Tibial nerve (tissue), 3 donors: ENCODE results near the gene NRCAM.

Experiments
- POLR2A ChIP-seq, 2 donors: fragments of 450-650 bp; IDR thresholded peaks; one replicate each; pipeline ENCODE4 v1.6.1; 2017; ENCODE audit warnings: antibody characterized with exemption in 2 of 2, mild to moderate bottlenecking in 2 of 2, moderate library complexity in 2 of 2
- TF ChIP-seq, protein P1 (sequence below), 5 experiments: fragments of 200-600 bp in 3 of 5; fragments of 450-650 bp in 2 of 5; sonication (generic) in 3 of 5; IDR thresholded peaks; one replicate each; pipeline ENCODE4 v1.5.1; 2016 to 2019; ENCODE audit warnings: antibody characterized with exemption in 5 of 5, mild to moderate bottlenecking in 3 of 5, moderate library complexity in 2 of 5

- TF ChIP-seq, protein P1, sequence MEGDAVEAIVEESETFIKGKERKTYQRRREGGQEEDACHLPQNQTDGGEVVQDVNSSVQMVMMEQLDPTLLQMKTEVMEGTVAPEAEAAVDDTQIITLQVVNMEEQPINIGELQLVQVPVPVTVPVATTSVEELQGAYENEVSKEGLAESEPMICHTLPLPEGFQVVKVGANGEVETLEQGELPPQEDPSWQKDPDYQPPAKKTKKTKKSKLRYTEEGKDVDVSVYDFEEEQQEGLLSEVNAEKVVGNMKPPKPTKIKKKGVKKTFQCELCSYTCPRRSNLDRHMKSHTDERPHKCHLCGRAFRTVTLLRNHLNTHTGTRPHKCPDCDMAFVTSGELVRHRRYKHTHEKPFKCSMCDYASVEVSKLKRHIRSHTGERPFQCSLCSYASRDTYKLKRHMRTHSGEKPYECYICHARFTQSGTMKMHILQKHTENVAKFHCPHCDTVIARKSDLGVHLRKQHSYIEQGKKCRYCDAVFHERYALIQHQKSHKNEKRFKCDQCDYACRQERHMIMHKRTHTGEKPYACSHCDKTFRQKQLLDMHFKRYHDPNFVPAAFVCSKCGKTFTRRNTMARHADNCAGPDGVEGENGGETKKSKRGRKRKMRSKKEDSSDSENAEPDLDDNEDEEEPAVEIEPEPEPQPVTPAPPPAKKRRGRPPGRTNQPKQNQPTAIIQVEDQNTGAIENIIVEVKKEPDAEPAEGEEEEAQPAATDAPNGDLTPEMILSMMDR (IDR thresholded peaks at IDR 0.05), result no peak
- no peak for TF ChIP-seq POLR2A (IDR thresholded peaks at IDR 0.05)
Observed at GRCh38 chr7:108157606-108158335, 298.5 kb downstream of the NRCAM start.
